Activated T-helper 2 cell treated with anti-CD3 and anti-CD28 coated beads, Interferon-gamma antibody, Interleukin-2, Interleukin-4, amounts not matched to agents 10 μg/mL and 5 μg/mL and 100 μg/mL, durations not matched to agents 14 hours and 24 hours and 36 hours (primary cell): Measurements from ENCODE around the gene NOS1AP. TPM values are rescaled to one million over a fixed set of nuclear protein-coding genes. Genes with fewer than 3 reads are reported as not detected.

Experiments
- DNase-seq: peaks from one replicate; pipeline ENCODE4 v3.0.0; 2021; ENCODE audit warnings: low spot score
- H3K27ac Mint-ChIP-seq: one replicate; pipeline ENCODE4 v1.8.0; 2021; ENCODE audit warnings: mixed read lengths
- H3K27me3 Mint-ChIP-seq: one replicate; pipeline ENCODE4 v1.8.0; 2021; ENCODE audit warnings: low read depth, mixed read lengths
- H3K36me3 Mint-ChIP-seq: one replicate; pipeline ENCODE4 v1.8.0; 2021; ENCODE audit warnings: low read depth, mixed read lengths
- H3K4me1 Mint-ChIP-seq: one replicate; pipeline ENCODE4 v1.8.0; 2021; ENCODE audit warnings: low read depth, mixed read lengths
- H3K4me3 Mint-ChIP-seq: one replicate; pipeline ENCODE4 v1.8.0; 2021; ENCODE audit warnings: low read depth, mild to moderate bottlenecking, moderate library complexity, mixed read lengths
- H3K9me3 Mint-ChIP-seq: one replicate; pipeline ENCODE4 v1.8.0; 2021; ENCODE audit warnings: mixed read lengths
- intact Hi-C: fragments of 100-400 bp; cut with micrococcal nuclease; formaldehyde crosslinking; loops from one replicate; pipeline ENCODE4 v1.15.1; 2023
- total RNA-seq: library from RNA; stranded (reverse); gene quantifications from 2 replicates; pipeline ENCODE4 v1.2.3, GENCODE V29; 2022

The NOS1AP gene
- total RNA-seq, 1 donor from 2014 or later: not detected

GRCh38 chr1:162136760-162137159, 67.3 kb downstream of the NOS1AP start:
- intact Hi-C loops: no loop called here
- DNase-seq: no peak
- Mint-ChIP-seq H3K36me3 (no peaks in the 10 kb centered on the region), H3K9me3 (no peaks in the 10 kb centered on the region), H3K4me3 (no peak overlapping the region), H3K4me1 (no peaks in the 10 kb centered on the region), H3K27me3 (peaks cover 34% of the 10 kb centered on the region), H3K27ac (no peak overlapping the region)

- Mint-ChIP-seq H3K27ac (no peak overlapping the region), H3K4me3 (no peak overlapping the region), H3K36me3 (no peaks in the 10 kb centered on the region), H3K4me1 (no peaks in the 10 kb centered on the region), H3K27me3 (peaks cover 40% of the 10 kb centered on the region), H3K9me3 (no peaks in the 10 kb centered on the region)
- intact Hi-C loops: no loop called here
- no peak for DNase-seq
Observed at GRCh38 chr1:162137179-162137960, 67.9 kb downstream of the NOS1AP start.

- Mint-ChIP-seq H3K27ac (no peak overlapping the region), H3K9me3 (no peaks in the 10 kb centered on the region), H3K27me3 (peaks cover 39% of the 10 kb centered on the region), H3K36me3 (no peaks in the 10 kb centered on the region), H3K4me1 (no peaks in the 10 kb centered on the region), H3K4me3 (no peak overlapping the region)
- intact Hi-C loops: no loop called here
- no peak for DNase-seq
Observed at GRCh38 chr1:162138112-162138511, 68.6 kb downstream of the NOS1AP start.

GRCh38 chr1:162138599-162139181, 69.2 kb downstream of the NOS1AP start:
- no peak for DNase-seq
- intact Hi-C loops: no loop called here
- peaks cover 37% of the 10 kb centered on the region for H3K27me3 Mint-ChIP-seq
- no peaks in the 10 kb centered on the region for H3K36me3 Mint-ChIP-seq
- H3K4me1 Mint-ChIP-seq: no peaks in the 10 kb centered on the region
- no peak overlapping the region for H3K4me3 Mint-ChIP-seq
- H3K27ac Mint-ChIP-seq: no peak overlapping the region
- no peaks in the 10 kb centered on the region for H3K9me3 Mint-ChIP-seq

GRCh38 chr1:162139211-162139610, 69.7 kb downstream of the NOS1AP start:
- intact Hi-C loops: no loop called here
- Mint-ChIP-seq H3K4me1 (no peaks in the 10 kb centered on the region), H3K9me3 (no peaks in the 10 kb centered on the region)

GRCh38 chr1:162141281-162142054, 72.0 kb downstream of the NOS1AP start:
- H3K4me1 Mint-ChIP-seq: no peaks in the 10 kb centered on the region
- DNase-seq: no peak
- no peak overlapping the region for H3K27ac Mint-ChIP-seq
- H3K9me3 Mint-ChIP-seq: no peaks in the 10 kb centered on the region
- H3K36me3 Mint-ChIP-seq: no peaks in the 10 kb centered on the region
- intact Hi-C loops: no loop called here
- H3K4me3 Mint-ChIP-seq: no peak overlapping the region
- H3K27me3 Mint-ChIP-seq: peaks cover 26% of the 10 kb centered on the region

More at GRCh38 chr1:162139211-162139610, 69.7 kb downstream of the NOS1AP start:
- H3K4me3 Mint-ChIP-seq: no peak overlapping the region
- H3K36me3 Mint-ChIP-seq: no peaks in the 10 kb centered on the region
- DNase-seq: no peak
- no peak overlapping the region for H3K27ac Mint-ChIP-seq
- H3K27me3 Mint-ChIP-seq: peaks cover 36% of the 10 kb centered on the region

- Mint-ChIP-seq H3K4me3 (no peak overlapping the region), H3K27ac (no peak overlapping the region), H3K36me3 (no peaks in the 10 kb centered on the region), H3K4me1 (no peaks in the 10 kb centered on the region), H3K27me3 (peaks cover 20% of the 10 kb centered on the region), H3K9me3 (no peaks in the 10 kb centered on the region)
- DNase-seq: no peak
- intact Hi-C loops: no loop called here
Observed at GRCh38 chr1:162142968-162143367, 73.5 kb downstream of the NOS1AP start.

- Mint-ChIP-seq H3K27me3 (peaks cover 24% of the 10 kb centered on the region), H3K27ac (no peak overlapping the region), H3K36me3 (no peaks in the 10 kb centered on the region), H3K9me3 (no peaks in the 10 kb centered on the region), H3K4me1 (no peaks in the 10 kb centered on the region), H3K4me3 (no peak overlapping the region)
- no peak for DNase-seq
- intact Hi-C loops: no loop called here
Observed at GRCh38 chr1:162144268-162144667, 74.8 kb downstream of the NOS1AP start.

GRCh38 chr1:162144853-162145252, 75.4 kb downstream of the NOS1AP start:
- Mint-ChIP-seq H3K4me3 (no peak overlapping the region), H3K27me3 (peaks cover 26% of the 10 kb centered on the region), H3K4me1 (no peaks in the 10 kb centered on the region), H3K27ac (no peak overlapping the region), H3K36me3 (no peaks in the 10 kb centered on the region), H3K9me3 (no peaks in the 10 kb centered on the region)
- no peak for DNase-seq
- intact Hi-C loops: no loop called here

- DNase-seq: no peak
- no peaks in the 10 kb centered on the region for H3K4me1 Mint-ChIP-seq
- no peak overlapping the region for H3K4me3 Mint-ChIP-seq
- no peak overlapping the region for H3K27ac Mint-ChIP-seq
- intact Hi-C loops: no loop called here
- no peaks in the 10 kb centered on the region for H3K9me3 Mint-ChIP-seq
- H3K27me3 Mint-ChIP-seq: peaks cover 31% of the 10 kb centered on the region
- H3K36me3 Mint-ChIP-seq: no peaks in the 10 kb centered on the region
Observed at GRCh38 chr1:162145280-162145965, 75.9 kb downstream of the NOS1AP start.

- intact Hi-C loops: no loop called here
- Mint-ChIP-seq H3K4me3 (no peak overlapping the region), H3K9me3 (no peaks in the 10 kb centered on the region), H3K4me1 (no peaks in the 10 kb centered on the region), H3K36me3 (no peaks in the 10 kb centered on the region), H3K27me3 (peaks cover 37% of the 10 kb centered on the region), H3K27ac (no peak overlapping the region)
- no peak for DNase-seq
Observed at GRCh38 chr1:162145966-162146696, 76.6 kb downstream of the NOS1AP start.

GRCh38 chr1:162147760-162148159, 78.3 kb downstream of the NOS1AP start:
- Mint-ChIP-seq H3K4me3 (no peak overlapping the region), H3K9me3 (no peaks in the 10 kb centered on the region), H3K4me1 (peaks cover 10% of the 10 kb centered on the region), H3K27me3 (peaks cover 31% of the 10 kb centered on the region), H3K27ac (no peak overlapping the region), H3K36me3 (no peaks in the 10 kb centered on the region)
- intact Hi-C loops: no loop called here
- DNase-seq: no peak
